GF-D8 (cell line): ENCODE data around the gene TMOD2.

Source experiments
- DNase-seq: peaks from one replicate; lab custom pipeline; 2025; lab: John Stamatoyannopoulos, UW

Gene TMOD2

DNA sequence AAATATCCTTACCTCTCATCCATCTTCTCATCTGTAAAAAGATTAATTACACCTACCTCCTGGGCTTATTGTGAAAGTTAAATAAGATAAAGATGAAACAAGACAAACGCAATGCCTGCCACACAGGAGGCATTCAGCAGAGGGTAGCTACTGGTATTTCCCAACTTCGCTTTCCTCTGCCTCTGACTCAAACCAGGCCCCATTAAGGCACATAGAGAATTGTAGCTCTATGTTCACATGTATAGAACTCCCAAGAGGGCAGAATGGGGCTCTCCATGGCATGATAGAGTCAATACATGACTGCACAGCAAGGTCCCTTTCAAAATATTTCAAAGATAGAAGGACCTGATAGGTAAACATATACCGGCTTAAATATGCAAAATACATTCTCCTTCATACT lies 15.3 kb upstream of the TMOD2 start:
- DNase-seq, result no peak

- DNase-seq, result no peak
These were observed 14.5 kb upstream of the TMOD2 start for GRCh38 chr15:51736751-51737521.

GRCh38 chr15:51737522-51738305 lies 13.7 kb upstream of the TMOD2 start, which contains the start of gene LYSMD2:
Gene LYSMD2 (minus strand): TSS chr15:51737655. CDS start chr15:51737622, 33 bp downstream.
- DNase-seq, result peak; percentile 9

- no peak for DNase-seq
These were observed 12.8 kb upstream of the TMOD2 start for GRCh38 chr15:51738553-51738952.

GRCh38 chr15:51739061-51739712 lies 12.2 kb upstream of the TMOD2 start:
- DNase-seq, result no peak

GRCh38 chr15:51749307-51749706 lies 2.1 kb upstream of the TMOD2 start:
- DNase-seq, result no peak

DNA sequence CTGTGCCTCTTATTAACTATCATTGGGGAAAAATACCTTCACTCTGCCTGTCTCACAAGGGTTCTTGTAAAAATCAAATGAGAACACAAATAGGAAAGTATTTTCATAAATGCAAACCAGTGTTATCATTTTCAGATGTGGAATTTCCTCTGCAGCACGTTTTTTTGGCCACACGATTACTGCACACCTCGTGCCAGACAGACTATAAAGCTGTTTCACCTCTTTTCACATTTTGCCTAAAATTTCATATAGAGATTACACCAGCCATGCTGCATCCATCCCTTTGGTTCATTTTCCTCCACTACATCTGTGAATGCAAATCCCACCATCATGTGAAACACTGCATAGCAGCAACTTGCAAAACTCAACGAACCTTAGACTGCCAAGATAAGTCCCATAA lies 1.2 kb upstream of the TMOD2 start:
- DNase-seq, result no peak

DNA sequence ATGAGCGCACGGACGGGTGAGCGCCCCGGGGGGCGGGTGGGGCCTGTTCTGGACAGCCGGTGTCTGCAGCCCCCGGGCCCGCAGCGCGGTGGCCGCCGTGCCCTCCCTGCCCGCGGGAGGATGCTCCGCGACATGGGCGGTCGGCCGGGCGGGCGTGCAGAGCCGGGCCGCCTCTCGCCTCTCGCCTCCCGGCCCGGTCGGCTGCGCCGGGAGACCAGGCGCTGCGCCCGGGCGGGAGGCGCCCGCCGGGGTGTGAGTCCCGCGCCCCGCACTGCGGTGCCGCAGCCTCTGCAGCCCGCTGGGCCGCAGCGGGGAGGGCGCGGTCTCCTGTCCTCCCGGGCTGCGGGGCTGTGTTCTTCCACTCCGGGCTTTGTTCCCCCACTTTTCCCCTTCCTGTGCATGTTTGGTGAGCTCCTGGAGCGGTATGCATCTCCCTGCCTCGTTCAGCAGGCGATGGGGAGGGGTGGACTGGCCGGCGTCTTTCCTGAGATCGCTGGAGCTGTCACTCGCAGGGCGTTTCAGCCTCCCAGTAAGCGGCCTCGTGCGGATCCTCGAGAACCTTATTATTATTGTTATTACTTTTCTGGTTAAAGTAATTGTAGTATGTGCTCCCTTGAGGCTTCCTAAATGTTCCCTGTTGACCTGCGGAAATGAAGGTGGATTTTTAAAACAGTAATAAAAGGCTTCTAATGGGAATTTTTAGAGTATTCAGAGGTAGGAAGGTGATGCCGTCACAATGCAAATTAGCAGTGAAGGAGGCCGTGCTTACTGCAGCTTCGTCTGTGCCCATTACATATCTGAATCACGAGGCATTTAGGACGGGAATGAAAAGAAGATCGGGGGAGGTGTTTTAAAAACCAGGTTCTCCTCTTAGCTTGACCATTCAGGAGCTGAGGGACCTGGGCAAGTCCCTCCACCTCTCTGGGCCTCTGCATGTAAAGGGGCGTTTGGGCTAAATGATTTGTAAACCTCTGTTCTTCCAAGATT lies 593 bp downstream of the TMOD2 start:
- no peak for DNase-seq

GRCh38 chr15:51752888-51753287 lies 1.5 kb downstream of the TMOD2 start:
- DNase-seq, result no peak

GRCh38 chr15:51754267-51754666 lies 2.9 kb downstream of the TMOD2 start:
- DNase-seq, result no peak

- no peak for DNase-seq
These were observed 4.4 kb downstream of the TMOD2 start for GRCh38 chr15:51755790-51756189.

GRCh38 chr15:51756482-51756881 lies 5.1 kb downstream of the TMOD2 start:
- DNase-seq, result peak; percentile 48

DNA sequence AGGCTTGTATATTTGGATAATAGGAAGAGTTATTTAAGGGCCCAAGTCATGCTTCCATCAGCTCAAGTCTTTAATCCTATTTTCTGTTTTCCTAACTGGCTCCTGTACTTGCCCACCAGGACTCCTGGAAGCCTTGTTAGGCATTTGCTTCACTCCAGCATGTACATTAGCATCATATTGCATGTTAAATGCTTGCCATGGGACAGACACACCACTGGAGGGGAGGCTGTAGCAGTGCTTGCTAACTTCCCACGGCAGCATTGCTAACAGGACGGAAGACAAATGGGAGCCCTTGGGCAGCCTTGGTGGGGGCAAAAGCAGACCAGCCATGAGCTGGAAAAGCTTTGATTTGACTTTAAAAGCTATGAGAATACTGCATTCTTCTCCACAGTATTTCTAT lies 6.1 kb downstream of the TMOD2 start:
- DNase-seq, result no peak

- DNase-seq, result no peak
These were observed 7.2 kb downstream of the TMOD2 start for GRCh38 chr15:51758645-51759044.

DNA sequence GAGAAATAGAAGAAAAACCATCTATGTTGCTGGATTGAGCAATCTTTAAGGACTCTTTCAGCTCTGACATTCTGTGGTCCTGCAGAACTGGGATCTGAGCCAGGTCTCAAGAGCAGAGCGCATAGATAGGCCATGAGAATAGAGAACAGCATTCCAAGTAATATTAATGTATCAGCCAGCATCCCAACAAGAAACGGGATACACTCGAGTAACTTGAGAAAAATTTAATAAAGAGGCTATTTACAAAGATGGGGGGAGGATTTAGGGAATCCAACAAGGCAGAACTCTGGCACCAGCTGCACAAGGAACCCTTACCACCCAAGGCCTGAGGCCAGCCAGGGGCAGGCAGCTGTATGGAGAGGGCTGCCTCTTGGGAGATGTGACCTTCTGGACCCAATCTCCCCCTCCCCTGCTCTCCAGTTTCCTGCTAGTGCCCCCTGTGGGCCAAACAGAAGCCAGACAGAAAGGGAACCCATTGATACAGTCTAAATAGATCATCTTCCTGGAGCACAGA lies 8.2 kb downstream of the TMOD2 start:
- no peak for DNase-seq

DNA sequence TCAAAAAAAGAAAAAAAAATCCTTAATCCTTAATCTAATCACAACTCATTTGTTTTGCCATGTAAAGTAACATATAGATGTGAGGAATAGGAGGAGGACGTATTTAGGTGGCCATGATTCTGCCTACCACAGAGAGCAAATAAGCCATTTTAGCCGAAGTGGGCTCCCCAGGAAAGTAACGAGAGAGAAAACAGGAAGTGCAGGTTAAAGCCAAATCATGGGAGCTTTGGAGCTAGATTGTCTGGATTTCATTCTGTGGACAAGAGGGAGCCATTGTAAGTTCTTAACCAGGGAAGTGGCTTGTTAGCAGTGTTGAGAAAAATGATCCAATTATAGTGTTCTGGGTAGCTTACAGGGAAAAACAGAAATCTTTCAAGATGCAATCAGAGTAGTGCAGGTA lies 9.4 kb downstream of the TMOD2 start:
- DNase-seq, result no peak

DNA sequence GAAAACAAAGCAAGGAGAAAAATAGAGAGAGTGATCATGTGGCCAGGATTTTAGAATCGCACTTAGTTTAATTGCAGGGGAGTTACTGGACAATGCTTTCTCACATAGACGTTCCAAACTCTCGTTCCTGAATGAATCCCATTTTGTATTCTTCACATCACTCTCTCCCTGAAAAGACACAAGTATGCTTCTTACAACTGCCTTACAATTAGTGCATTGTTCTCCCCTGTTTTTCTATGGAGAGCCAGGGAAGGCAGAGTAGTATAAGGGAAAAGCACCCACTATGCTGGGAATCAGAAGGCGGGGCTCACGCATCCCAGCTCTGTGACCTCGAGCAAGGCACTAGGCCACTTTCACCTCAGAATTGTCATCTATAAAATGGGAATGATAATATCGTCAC lies 14.4 kb downstream of the TMOD2 start:
- no peak for DNase-seq

DNA sequence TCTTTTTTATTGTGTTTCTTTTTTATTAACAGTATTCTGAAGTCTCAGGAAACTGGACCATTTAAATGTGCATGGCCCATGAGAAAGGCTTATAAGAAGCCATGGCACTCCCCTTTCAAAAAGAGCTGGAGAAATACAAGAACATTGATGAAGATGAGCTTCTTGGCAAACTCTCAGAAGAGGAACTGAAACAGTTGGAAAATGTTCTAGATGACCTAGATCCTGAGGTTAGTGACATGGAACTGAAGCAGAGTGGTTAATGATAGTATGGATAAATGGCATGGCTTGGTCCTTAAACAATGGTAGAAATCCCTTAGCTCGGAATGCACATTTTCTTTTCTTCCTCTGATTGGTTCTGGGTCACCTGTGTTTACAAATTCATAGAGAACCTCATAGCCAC lies 14.9 kb downstream of the TMOD2 start:
- DNase-seq, result no peak

- no peak for DNase-seq
These were observed 16.6 kb downstream of the TMOD2 start for GRCh38 chr15:51768018-51768417.

DNA sequence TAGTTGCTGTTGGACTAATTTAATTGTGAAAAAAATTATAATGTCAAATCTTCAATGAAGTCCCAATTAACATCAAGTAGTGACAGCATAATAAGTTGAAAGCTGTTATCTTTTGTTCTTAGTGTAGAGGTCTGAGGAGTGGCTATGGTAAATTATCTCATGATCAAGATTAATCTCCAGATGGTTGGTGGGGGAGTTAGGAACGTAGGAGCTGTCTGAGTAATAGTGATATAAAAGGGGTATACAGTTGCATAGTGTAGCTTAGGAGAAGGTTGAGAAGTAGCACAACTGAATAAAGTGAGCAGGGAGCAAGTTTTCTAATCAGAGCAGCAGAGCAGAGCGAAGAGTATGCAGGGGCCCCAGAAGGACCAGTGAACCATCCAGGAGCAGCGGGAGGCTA lies 19.5 kb downstream of the TMOD2 start:
- DNase-seq, result no peak

GRCh38 chr15:51771773-51772172 lies 20.4 kb downstream of the TMOD2 start:
- no peak for DNase-seq
